Activated CD8-positive, alpha-beta T cell treated with anti-CD3 and anti-CD28 coated beads for 36 hours (primary cell): ENCODE measurements around the gene IRF2. TPM values are rescaled to one million over a fixed set of nuclear protein-coding genes. Genes with fewer than 3 reads are reported as not detected.

Experiments used
- ATAC-seq: fragments of 200-7000 bp; cut with Tn5 transposase; one replicate; pipeline ENCODE4 v1.10.0; 2021; ENCODE audit warnings: mild to moderate bottlenecking, moderate library complexity
- CTCF ChIA-PET: fragments of 350-600 bp; sonication (Branson Sonifier 250); formaldehyde crosslinking; loops from one replicate; lab custom pipeline; 2021; ENCODE audit warnings: antibody characterized with exemption; lab: Charles Lee
- POLR2A ChIA-PET: fragments of 350-600 bp; sonication (Branson Sonifier 250); formaldehyde crosslinking; loops from one replicate; lab custom pipeline; 2021; ENCODE audit warnings: antibody characterized with exemption; lab: Charles Lee
- DNase-seq: peaks from one replicate; pipeline ENCODE4 v3.0.0-alpha.2; 2020
- H3K27ac Mint-ChIP-seq: one replicate; pipeline ENCODE4 v1.8.0; 2021; ENCODE audit warnings: mild to moderate bottlenecking, mixed read lengths
- H3K27me3 Mint-ChIP-seq: one replicate; pipeline ENCODE4 v1.8.0; 2021; ENCODE audit warnings: mixed read lengths
- H3K36me3 Mint-ChIP-seq: one replicate; pipeline ENCODE4 v1.8.0; 2021; ENCODE audit warnings: low read depth, mixed read lengths
- H3K4me1 Mint-ChIP-seq: one replicate; pipeline ENCODE4 v1.8.0; 2021; ENCODE audit warnings: low read depth, mixed read lengths
- H3K4me3 Mint-ChIP-seq: one replicate; pipeline ENCODE4 v1.8.0; 2021; ENCODE audit warnings: mild to moderate bottlenecking, moderate library complexity, mixed read lengths
- H3K9me3 Mint-ChIP-seq: one replicate; pipeline ENCODE4 v1.8.0; 2021; ENCODE audit warnings: mixed read lengths
- intact Hi-C: fragments of 100-400 bp; cut with micrococcal nuclease; formaldehyde crosslinking; loops from one replicate; pipeline ENCODE4 v1.10.0; 2022
- total RNA-seq, 2 experiments: library from RNA; stranded (reverse); gene quantifications; one replicate each; pipeline ENCODE4 v1.2.3, GENCODE V29; 2021
- TF ChIP-seq, protein P1 (sequence below): fragments of 200-600 bp; IDR thresholded peaks from one replicate; pipeline ENCODE4 v1.8.0; 2022; ENCODE audit warnings: antibody characterized with exemption, mild to moderate bottlenecking

The IRF2 gene
- total RNA-seq, 2 experiments from 2014 or later: 48.1 to 56.4 TPM

DNA sequence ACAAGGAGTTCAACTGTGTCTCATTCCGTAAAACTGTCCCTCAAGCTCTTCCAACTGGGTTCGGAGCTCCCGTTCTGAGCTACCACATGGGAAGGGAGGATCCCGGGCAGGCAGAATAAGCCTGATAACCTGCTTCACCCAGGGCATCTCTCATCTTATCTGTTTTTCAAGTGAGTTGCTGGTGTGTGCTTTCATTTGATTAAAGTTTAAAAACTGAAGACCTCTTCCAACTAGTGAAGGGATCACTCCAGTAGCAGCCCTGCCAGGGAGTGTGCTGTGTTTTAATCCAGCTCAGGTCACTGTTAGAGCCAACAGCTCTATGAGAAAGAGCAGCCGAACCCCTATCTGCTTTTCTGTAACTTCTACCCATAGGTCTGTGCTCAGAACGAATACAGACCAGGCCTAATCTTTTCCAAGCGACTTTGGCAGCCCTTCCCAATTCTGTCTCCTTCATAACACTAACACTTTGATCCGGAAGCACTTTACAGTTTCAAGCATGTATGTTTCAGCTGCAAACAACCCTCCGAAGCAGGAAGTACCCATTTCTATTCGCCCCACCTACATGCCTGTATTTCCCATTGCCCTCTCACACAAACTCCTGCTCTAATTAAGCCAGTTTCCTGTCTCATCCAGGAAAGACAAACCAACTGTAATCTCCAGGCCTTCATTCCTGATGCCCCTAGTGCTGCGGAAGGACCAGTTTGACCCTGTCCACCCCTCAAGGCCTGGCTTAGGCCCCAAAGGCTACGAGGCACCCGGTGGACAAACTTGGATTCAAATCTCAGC is 60.9 kb downstream of the IRF2 start:
- ChIA-PET POLR2A (interaction anchor here (0.8 to 1.5 kb wide), 3 partner anchors 18 to 908 kb away, joined by 3 read pairs; partner anchors contain the start of gene ING2), CTCF (interaction anchor here (0.7 to 1.5 kb wide), 4 partner anchors 49 to 150 kb away, joined by 3 to 5 read pairs (median 4); partner anchors contain the start of gene IRF2)
- H3K9me3 Mint-ChIP-seq: no peaks in the 10 kb centered on the region
- H3K4me1 Mint-ChIP-seq: peaks cover 70% of the 10 kb centered on the region
- no peaks in the 10 kb centered on the region for H3K27me3 Mint-ChIP-seq
- H3K36me3 Mint-ChIP-seq: peaks cover 56% of the 10 kb centered on the region
- DNase-seq (no peak), ATAC-seq (no peak)
- TF ChIP-seq, protein P1, sequence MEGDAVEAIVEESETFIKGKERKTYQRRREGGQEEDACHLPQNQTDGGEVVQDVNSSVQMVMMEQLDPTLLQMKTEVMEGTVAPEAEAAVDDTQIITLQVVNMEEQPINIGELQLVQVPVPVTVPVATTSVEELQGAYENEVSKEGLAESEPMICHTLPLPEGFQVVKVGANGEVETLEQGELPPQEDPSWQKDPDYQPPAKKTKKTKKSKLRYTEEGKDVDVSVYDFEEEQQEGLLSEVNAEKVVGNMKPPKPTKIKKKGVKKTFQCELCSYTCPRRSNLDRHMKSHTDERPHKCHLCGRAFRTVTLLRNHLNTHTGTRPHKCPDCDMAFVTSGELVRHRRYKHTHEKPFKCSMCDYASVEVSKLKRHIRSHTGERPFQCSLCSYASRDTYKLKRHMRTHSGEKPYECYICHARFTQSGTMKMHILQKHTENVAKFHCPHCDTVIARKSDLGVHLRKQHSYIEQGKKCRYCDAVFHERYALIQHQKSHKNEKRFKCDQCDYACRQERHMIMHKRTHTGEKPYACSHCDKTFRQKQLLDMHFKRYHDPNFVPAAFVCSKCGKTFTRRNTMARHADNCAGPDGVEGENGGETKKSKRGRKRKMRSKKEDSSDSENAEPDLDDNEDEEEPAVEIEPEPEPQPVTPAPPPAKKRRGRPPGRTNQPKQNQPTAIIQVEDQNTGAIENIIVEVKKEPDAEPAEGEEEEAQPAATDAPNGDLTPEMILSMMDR: no peak
- H3K4me3 Mint-ChIP-seq: no peak overlapping the region
- intact Hi-C loops: no loop called here
- H3K27ac Mint-ChIP-seq: peak overlapping the region; percentile 58

DNA sequence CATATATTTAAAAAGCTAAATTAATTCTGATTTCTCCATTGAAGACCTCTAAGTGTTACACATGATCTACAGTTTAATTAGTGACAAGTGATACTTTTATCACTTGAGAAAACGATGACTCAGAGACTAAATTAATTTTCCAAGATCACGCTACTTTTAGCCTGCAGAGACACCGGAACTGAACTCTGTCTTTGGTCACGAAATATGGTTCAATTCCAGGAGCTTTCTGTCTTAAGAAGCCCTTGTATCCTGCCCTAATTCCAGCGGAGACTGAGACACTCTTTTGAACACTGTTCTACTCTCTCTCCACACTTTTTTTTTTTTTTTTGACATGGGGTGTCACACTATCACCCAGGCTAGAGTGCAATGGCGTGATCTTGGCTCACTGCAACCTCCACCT is 63.6 kb downstream of the IRF2 start:
- no peak for DNase-seq
- POLR2A ChIA-PET: no interaction called here
- intact Hi-C loops: no loop called here
- peak overlapping the region; percentile 76 for H3K27ac Mint-ChIP-seq
- H3K27me3 Mint-ChIP-seq: no peaks in the 10 kb centered on the region
- peaks cover 60% of the 10 kb centered on the region for H3K36me3 Mint-ChIP-seq
- H3K4me3 Mint-ChIP-seq: no peak overlapping the region
- H3K9me3 Mint-ChIP-seq: no peaks in the 10 kb centered on the region
- CTCF ChIA-PET: interaction anchor here (0.6 to 3.6 kb wide), 2 partner anchors 147 to 150 kb away, joined by 3 to 23 read pairs; no protein-coding TSS in a partner anchor
- TF ChIP-seq, protein P1: no peak
- H3K4me1 Mint-ChIP-seq: peaks cover 66% of the 10 kb centered on the region
- no peak for ATAC-seq

DNA sequence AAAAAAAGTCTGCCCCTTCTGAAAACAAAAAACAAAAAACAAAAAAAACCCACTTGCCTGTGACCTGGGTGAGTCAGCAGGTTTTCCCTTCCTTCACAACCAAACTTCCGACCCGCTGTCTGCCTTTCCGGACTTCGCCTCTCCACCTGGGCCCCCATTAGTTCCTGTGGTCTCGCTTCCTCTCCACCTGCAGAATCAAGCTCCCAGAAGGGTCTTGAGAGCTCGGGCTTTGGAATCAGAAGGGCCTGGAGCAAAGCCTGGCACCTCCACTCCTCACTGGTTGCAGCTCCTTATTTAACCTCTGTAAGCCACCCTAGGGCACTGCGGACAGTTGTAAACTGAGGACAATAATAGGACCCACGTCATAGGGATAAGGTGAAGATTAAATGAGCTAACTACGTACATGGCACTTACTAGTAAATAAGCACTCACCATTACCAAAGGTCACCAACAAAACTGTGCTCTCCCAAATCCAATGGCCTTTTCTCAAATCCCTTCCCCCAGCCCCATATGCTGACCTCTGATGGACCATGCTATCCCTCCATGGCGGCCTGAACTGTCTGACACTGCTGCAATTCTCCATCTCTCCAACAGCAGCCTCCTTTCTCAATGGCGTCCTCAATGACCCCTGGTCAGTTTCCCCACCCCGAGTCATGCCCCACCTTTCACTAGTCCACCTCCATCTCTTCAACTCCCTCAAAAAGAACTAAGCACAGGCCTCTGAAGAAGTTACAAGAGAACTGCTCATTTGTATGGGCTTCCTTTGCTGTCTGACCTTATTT is 64.2 kb downstream of the IRF2 start:
- H3K4me3 Mint-ChIP-seq: peak overlapping the region; percentile 16
- POLR2A ChIA-PET: interaction anchor here (0.7 to 1.0 kb wide), 3 partner anchors 10 to 150 kb away, joined by 3 read pairs; no protein-coding TSS in a partner anchor
- TF ChIP-seq, protein P1: no peak
- no peaks in the 10 kb centered on the region for H3K9me3 Mint-ChIP-seq
- H3K27me3 Mint-ChIP-seq: no peaks in the 10 kb centered on the region
- H3K36me3 Mint-ChIP-seq: peaks cover 58% of the 10 kb centered on the region
- CTCF ChIA-PET: interaction anchor here (0.6 to 3.6 kb wide), 2 partner anchors 146 to 150 kb away, joined by 3 to 23 read pairs; no protein-coding TSS in a partner anchor
- peak overlapping the region; percentile 76 for H3K27ac Mint-ChIP-seq
- ATAC-seq (peak; percentile 57), DNase-seq (peak; percentile 59)
- H3K4me1 Mint-ChIP-seq: peaks cover 63% of the 10 kb centered on the region
- intact Hi-C loops: no loop called here

DNA sequence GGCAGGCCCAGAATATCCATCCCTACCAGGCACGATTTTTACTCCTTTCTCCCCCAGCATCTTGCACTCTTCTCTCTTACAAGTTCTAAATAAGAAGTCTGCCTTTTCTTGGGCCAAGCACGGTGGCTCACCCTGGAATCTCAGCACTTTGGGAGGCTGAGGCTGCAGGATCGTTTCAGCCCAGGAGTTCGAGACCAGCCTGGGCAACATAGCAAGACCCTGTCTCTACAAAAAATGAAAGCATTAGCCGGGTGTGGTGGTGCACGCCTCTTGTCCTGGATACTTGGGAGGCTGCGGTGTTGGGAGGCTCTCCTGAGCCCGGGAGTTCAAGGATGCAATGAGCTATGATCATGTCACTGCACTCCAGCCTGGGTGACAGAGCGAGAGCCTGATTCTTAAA is 64.8 kb downstream of the IRF2 start:
- CTCF ChIA-PET: interaction anchor here (3.6 kb wide), 1 partner anchor 146 kb away, joined by 23 read pairs; no protein-coding TSS in a partner anchor
- H3K36me3 Mint-ChIP-seq: peaks cover 57% of the 10 kb centered on the region
- intact Hi-C loops: no loop called here
- DNase-seq (no peak), ATAC-seq (no peak)
- H3K9me3 Mint-ChIP-seq: no peaks in the 10 kb centered on the region
- TF ChIP-seq, protein P1: no peak
- H3K27me3 Mint-ChIP-seq: no peaks in the 10 kb centered on the region
- H3K4me3 Mint-ChIP-seq: peak overlapping the region; percentile 16
- peak overlapping the region; percentile 76 for H3K27ac Mint-ChIP-seq
- H3K4me1 Mint-ChIP-seq: peaks cover 62% of the 10 kb centered on the region
- POLR2A ChIA-PET: interaction anchor here (0.7 to 1.0 kb wide), 5 partner anchors 8 to 149 kb away, joined by 3 to 4 read pairs (median 3); no protein-coding TSS in a partner anchor
